Measurements from ENCODE around the gene ITGA1. TPM values are rescaled to one million over a fixed set of nuclear protein-coding genes. Genes with fewer than 3 reads are reported as not detected.
"Not testable (repeated sequence)": the region's sequence is repeated elsewhere in the genome, so short reads cannot be mapped to it uniquely, and the experiment has no call there.

Gene ITGA1
- total and polyA plus RNA-seq, 4 donors, result 24.2 to 187 (median 48.5) TPM

- TF ChIP-seq REST (IDR thresholded peaks at IDR 0.05) (no peak), FOXA1 (IDR thresholded peaks at IDR 0.05) (no peak), HNF4A (conservative IDR thresholded peaks at IDR 0.05) (no peak)
These were observed 77.2 kb downstream of the ITGA1 start (continued) for GRCh38 chr5:52864884-52865283.

GRCh38 chr5:52865991-52866390, 78.3 kb downstream of the ITGA1 start:
- H3K4me3 ChIP-seq (ENCODE audit: low read depth in 1 of 3, low read length in 3 of 3); H3K27me3 ChIP-seq (ENCODE audit: control insufficient read depth in 4 of 4, insufficient read depth in 4 of 4, low read length in 3 of 4); H3K9ac ChIP-seq (ENCODE audit: low read depth in 1 of 2, low read length in 2 of 2); H3K27ac ChIP-seq (ENCODE audit: low read depth in 1 of 2, low read length in 2 of 2); H3K4me1 ChIP-seq (ENCODE audit: control insufficient read depth in 4 of 4, insufficient read depth in 4 of 4, low read length in 3 of 4); H3K9me3 ChIP-seq (ENCODE audit: control insufficient read depth in 4 of 4, low read length in 3 of 4); DNase-seq (ENCODE audit: low spot score): not testable (repeated sequence)
- H3K36me3 ChIP-seq (ENCODE audit: control insufficient read depth in 4 of 4, insufficient read depth in 3 of 4, low read depth in 1 of 4, low read length in 3 of 4), result peaks cover 2 to 16% (median 8%) of the 10 kb centered on the region in 4 donors
- 97% methylated on average over 2 of the region's 2 CpGs for WGBS

GRCh38 chr5:52867809-52868208, 80.1 kb downstream of the ITGA1 start:
- Histone ChIP-seq H3K4me3 (ENCODE audit: low read depth in 1 of 3, low read length in 3 of 3) (no peak overlapping the region), H3K36me3 (ENCODE audit: control insufficient read depth in 4 of 4, insufficient read depth in 3 of 4, low read depth in 1 of 4, low read length in 3 of 4) (peaks cover 0 to 13% (median 4%) of the 10 kb centered on the region in 4 donors), H3K27ac (ENCODE audit: low read depth in 1 of 2, low read length in 2 of 2) (no peak overlapping the region), H3K9ac (ENCODE audit: low read depth in 1 of 2, low read length in 2 of 2) (no peak overlapping the region), H3K27me3 (ENCODE audit: control insufficient read depth in 4 of 4, insufficient read depth in 4 of 4, low read length in 3 of 4) (no peaks in the 10 kb centered on the region), H3K4me1 (ENCODE audit: control insufficient read depth in 4 of 4, insufficient read depth in 4 of 4, low read length in 3 of 4) (peaks cover 0 to 4% (median 0%) of the 10 kb centered on the region in 4 donors), H3K9me3 (ENCODE audit: control insufficient read depth in 4 of 4, low read length in 3 of 4) (no peaks in the 10 kb centered on the region)
- no peak for TF ChIP-seq RXRA (IDR thresholded peaks at IDR 0.05)
- TF ChIP-seq YY1 (IDR thresholded peaks at IDR 0.05), result no peak
- TF ChIP-seq HNF4G (IDR thresholded peaks at IDR 0.05), result no peak
- no peak for TF ChIP-seq NR2F2 (IDR thresholded peaks at IDR 0.05)
- no peak for TF ChIP-seq EGR1 (IDR thresholded peaks at IDR 0.05; ENCODE audit: low read depth in 2 of 2)
- no peak for TF ChIP-seq FOXA1 (IDR thresholded peaks at IDR 0.05)
- TF ChIP-seq SP1 (IDR thresholded peaks at IDR 0.05), result no peak
- no peak for TF ChIP-seq HNF4A (conservative IDR thresholded peaks at IDR 0.05)
- TF ChIP-seq ZBTB33 (IDR thresholded peaks at IDR 0.05), result no peak
- no peak for TF ChIP-seq FOXA2 (IDR thresholded peaks at IDR 0.05)
- no peak for TF ChIP-seq JUND (IDR thresholded peaks at IDR 0.05)
- TF ChIP-seq CTCF (IDR thresholded peaks at IDR 0.05; ENCODE audit: low read depth, low read length, missing input control), result no peak
- TF ChIP-seq REST (IDR thresholded peaks at IDR 0.05), result no peak
- TF ChIP-seq MAX (IDR thresholded peaks at IDR 0.05), result no peak
- TF ChIP-seq RAD21 (IDR thresholded peaks at IDR 0.05), result no peak
- TF ChIP-seq ATF3 (IDR thresholded peaks at IDR 0.05), result no peak
- WGBS, result 96% methylated on average over 2 of the region's 2 CpGs
- DNase-seq (ENCODE audit: low spot score), result no peak

Data from liver (tissue), 9 donors.